Activated B cell treated with CpG ODN at 0.5 μM for 24 hours (primary cell): Measurements from ENCODE around the gene PHACTR2. TPM values are rescaled to one million over a fixed set of nuclear protein-coding genes. Genes with fewer than 3 reads are reported as not detected.

Experiments
- ATAC-seq: fragments of 200-7000 bp; cut with Tn5 transposase; one replicate; pipeline ENCODE4 v1.10.0; 2021; ENCODE audit warnings: low read depth, mild to moderate bottlenecking, moderate library complexity
- CTCF ChIA-PET: fragments of 350-600 bp; sonication (Branson Sonifier 250); formaldehyde crosslinking; loops from one replicate; lab custom pipeline; 2021; ENCODE audit warnings: antibody characterized with exemption; lab: Charles Lee
- POLR2A ChIA-PET: fragments of 350-600 bp; sonication (Branson Sonifier 250); formaldehyde crosslinking; loops from one replicate; lab custom pipeline; 2021; ENCODE audit warnings: antibody characterized with exemption; lab: Charles Lee
- DNase-seq: peaks from one replicate; pipeline ENCODE4 v3.0.0; 2022
- H3K27ac Mint-ChIP-seq: one replicate; pipeline ENCODE4 v1.8.0; 2020; ENCODE audit warnings: mixed read lengths
- H3K27me3 Mint-ChIP-seq: one replicate; pipeline ENCODE4 v1.8.0; 2021; ENCODE audit warnings: mixed read lengths
- H3K36me3 Mint-ChIP-seq: one replicate; pipeline ENCODE4 v1.8.0; 2021; ENCODE audit warnings: low read depth, mixed read lengths
- H3K4me1 Mint-ChIP-seq: one replicate; pipeline ENCODE4 v1.8.0; 2021; ENCODE audit warnings: mixed read lengths
- H3K4me3 Mint-ChIP-seq: one replicate; pipeline ENCODE4 v1.8.0; 2020; ENCODE audit warnings: mild to moderate bottlenecking, mixed read lengths
- H3K9me3 Mint-ChIP-seq: one replicate; pipeline ENCODE4 v1.8.0; 2020; ENCODE audit warnings: mixed read lengths
- intact Hi-C: fragments of 100-400 bp; cut with micrococcal nuclease; formaldehyde crosslinking; loops from one replicate; pipeline ENCODE4 v1.15.1; 2024
- total RNA-seq: library from RNA; stranded (reverse); gene quantifications from 2 replicates; pipeline ENCODE4 v1.2.3, GENCODE V29; 2022
- TF ChIP-seq, protein P1 (sequence below): fragments of 200-600 bp; IDR thresholded peaks from one replicate; pipeline ENCODE4 v1.8.0; 2022; ENCODE audit warnings: antibody characterized with exemption, mild to moderate bottlenecking

PHACTR2 gene
- total RNA-seq, 1 donor from 2014 or later: 11.7 TPM

DNA sequence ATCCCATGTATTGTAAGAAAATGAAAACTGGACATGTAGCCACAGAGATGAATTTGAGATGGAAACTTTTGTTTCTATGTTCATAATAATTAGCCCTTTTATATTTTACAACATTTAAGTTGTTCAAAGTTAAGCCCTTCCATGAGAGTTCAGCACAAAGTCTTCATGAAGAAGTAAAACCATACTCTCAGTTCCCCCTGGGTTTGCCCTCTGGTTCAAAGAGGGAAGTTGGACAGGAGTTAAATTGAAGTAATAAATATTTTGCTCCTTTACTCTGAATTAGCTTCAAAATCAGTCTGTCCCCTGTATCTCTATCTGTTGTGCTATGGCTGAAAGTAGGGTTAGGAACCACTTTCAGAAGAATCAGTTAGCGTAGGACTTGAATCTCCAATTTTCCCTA, 31.1 kb downstream of the PHACTR2 start:
- ATAC-seq: no peak
- peaks cover 9% of the 10 kb centered on the region for H3K4me1 Mint-ChIP-seq
- TF ChIP-seq, protein P1, sequence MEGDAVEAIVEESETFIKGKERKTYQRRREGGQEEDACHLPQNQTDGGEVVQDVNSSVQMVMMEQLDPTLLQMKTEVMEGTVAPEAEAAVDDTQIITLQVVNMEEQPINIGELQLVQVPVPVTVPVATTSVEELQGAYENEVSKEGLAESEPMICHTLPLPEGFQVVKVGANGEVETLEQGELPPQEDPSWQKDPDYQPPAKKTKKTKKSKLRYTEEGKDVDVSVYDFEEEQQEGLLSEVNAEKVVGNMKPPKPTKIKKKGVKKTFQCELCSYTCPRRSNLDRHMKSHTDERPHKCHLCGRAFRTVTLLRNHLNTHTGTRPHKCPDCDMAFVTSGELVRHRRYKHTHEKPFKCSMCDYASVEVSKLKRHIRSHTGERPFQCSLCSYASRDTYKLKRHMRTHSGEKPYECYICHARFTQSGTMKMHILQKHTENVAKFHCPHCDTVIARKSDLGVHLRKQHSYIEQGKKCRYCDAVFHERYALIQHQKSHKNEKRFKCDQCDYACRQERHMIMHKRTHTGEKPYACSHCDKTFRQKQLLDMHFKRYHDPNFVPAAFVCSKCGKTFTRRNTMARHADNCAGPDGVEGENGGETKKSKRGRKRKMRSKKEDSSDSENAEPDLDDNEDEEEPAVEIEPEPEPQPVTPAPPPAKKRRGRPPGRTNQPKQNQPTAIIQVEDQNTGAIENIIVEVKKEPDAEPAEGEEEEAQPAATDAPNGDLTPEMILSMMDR: no peak
- ChIA-PET POLR2A (no interaction called here), CTCF (no interaction called here)
- peaks cover 3% of the 10 kb centered on the region for H3K9me3 Mint-ChIP-seq
- no peak overlapping the region for H3K4me3 Mint-ChIP-seq
- no peak for DNase-seq
- no peaks in the 10 kb centered on the region for H3K36me3 Mint-ChIP-seq
- H3K27me3 Mint-ChIP-seq: peaks cover 2% of the 10 kb centered on the region
- no peak overlapping the region for H3K27ac Mint-ChIP-seq
- intact Hi-C loops: no loop called here

DNA sequence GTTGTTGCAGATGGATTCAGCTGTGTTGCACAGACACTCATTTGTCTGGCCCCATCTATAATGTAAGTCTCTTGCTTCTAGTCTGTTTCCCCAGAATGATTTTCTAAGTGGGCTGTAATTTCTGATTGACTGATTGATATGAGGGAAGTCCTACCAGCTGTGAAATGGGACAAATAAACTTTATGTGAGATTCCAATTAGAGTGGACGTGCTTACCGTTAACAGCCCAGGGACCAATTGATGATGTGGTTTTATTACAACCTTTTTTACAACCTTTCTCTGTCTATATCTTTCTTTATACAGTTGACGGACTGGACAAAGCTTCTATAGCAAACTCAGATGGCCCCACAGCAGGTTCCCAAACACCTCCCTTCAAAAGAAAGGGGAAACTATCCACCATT, 33.9 kb downstream of the PHACTR2 start:
- intact Hi-C loops: no loop called here
- Mint-ChIP-seq H3K4me1 (peaks cover 9% of the 10 kb centered on the region), H3K36me3 (no peaks in the 10 kb centered on the region), H3K27me3 (peaks cover 2% of the 10 kb centered on the region), H3K4me3 (no peak overlapping the region), H3K27ac (no peak overlapping the region), H3K9me3 (peaks cover 3% of the 10 kb centered on the region)
- no peak for DNase-seq
- POLR2A ChIA-PET: no interaction called here
- CTCF ChIA-PET: no interaction called here
- TF ChIP-seq, protein P1: no peak
- ATAC-seq: no peak

DNA sequence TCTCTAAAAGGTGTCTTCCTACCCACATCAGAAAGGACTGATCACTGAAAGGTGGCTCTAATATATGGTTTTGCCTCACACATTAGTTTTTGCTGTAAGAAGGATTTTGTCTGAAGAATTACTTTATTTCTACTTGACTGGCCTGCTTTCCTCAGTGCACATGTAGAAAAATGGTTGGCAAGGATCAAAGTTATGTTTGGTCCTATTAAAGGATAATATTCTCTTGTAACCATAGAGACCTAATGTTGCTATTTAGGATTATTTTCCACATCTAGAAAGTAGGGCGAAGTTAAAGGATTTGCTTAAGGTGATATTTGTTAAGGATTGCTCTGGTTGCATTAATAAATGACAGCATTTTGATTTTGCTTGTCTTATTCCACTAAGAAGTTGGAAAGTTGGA, 40.7 kb downstream of the PHACTR2 start:
- POLR2A ChIA-PET: no interaction called here
- H3K4me1 Mint-ChIP-seq: no peaks in the 10 kb centered on the region
- H3K9me3 Mint-ChIP-seq: no peaks in the 10 kb centered on the region
- CTCF ChIA-PET: no interaction called here
- intact Hi-C loops: no loop called here
- H3K36me3 Mint-ChIP-seq: peaks cover 5% of the 10 kb centered on the region
- DNase-seq (no peak), ATAC-seq (no peak)
- TF ChIP-seq, protein P1: no peak
- H3K4me3 Mint-ChIP-seq: no peak overlapping the region
- H3K27me3 Mint-ChIP-seq: no peaks in the 10 kb centered on the region
- no peak overlapping the region for H3K27ac Mint-ChIP-seq

DNA sequence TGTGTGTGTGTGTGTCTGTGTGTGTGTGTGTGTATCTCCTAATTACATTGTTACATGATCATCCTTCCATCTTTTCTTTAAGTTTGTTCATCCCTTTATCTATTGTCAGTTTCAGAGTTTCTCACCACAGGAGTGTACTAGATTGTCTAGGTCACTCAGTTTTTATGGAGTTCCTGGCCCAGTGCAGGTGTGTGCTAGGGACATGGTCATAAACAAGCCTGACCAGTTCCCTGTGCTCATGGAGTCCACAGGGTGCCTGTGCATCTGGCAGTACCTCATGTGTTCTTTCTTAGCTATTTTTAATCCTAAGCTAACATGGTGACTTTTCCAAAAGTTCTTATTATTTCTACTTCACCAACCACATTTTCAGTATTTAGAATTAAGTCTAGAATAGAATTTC, 43.9 kb downstream of the PHACTR2 start:
- no peak overlapping the region for H3K27ac Mint-ChIP-seq
- ChIA-PET POLR2A (no interaction called here), CTCF (no interaction called here)

DNA sequence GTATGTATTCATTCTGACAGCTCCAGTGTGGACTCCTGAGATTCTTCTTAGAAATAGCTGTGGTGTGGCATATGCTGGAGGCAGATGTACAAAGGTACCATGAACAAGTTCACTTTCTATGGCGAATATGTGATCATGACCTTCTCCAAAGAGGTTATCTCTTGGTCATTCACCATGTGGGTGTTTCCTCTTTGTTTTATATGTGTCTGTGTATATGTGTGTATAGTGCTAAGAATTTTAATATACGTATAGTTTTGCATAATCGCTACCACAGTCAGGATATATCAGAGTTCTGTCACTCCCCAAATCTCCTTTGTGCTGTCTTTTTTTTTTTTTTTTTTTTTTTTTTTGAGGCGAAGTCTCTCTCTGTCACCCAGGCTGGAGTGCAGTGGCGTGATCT, 47.1 kb downstream of the PHACTR2 start:
- Mint-ChIP-seq H3K9me3 (peaks cover 12% of the 10 kb centered on the region), H3K4me1 (peaks cover 18% of the 10 kb centered on the region), H3K36me3 (peaks cover 16% of the 10 kb centered on the region), H3K4me3 (no peak overlapping the region), H3K27ac (no peak overlapping the region), H3K27me3 (no peaks in the 10 kb centered on the region)
- TF ChIP-seq, protein P1: no peak
- intact Hi-C loops: no loop called here
- CTCF ChIA-PET: no interaction called here
- ATAC-seq (no peak), DNase-seq (no peak)
- POLR2A ChIA-PET: no interaction called here

More for the DNA sequence above, 43.9 kb downstream of the PHACTR2 start:
- no peaks in the 10 kb centered on the region for H3K27me3 Mint-ChIP-seq
- ATAC-seq: no peak
- intact Hi-C loops: no loop called here
- H3K4me3 Mint-ChIP-seq: no peak overlapping the region
- peaks cover 7% of the 10 kb centered on the region for H3K9me3 Mint-ChIP-seq
- no peak for DNase-seq
- H3K4me1 Mint-ChIP-seq: peaks cover 9% of the 10 kb centered on the region
- TF ChIP-seq, protein P1: no peak
- H3K36me3 Mint-ChIP-seq: peaks cover 13% of the 10 kb centered on the region
